GM12891 (cell line): ENCODE data around the gene PRCD.
"Not testable (repeated sequence)": the region's sequence is repeated elsewhere in the genome, so short reads cannot be mapped to it uniquely, and the experiment has no call there.

Source experiments
- PAX5 ChIP-seq: IDR thresholded peaks from 2 replicates; pipeline ENCODE4 v1.6.1; 2011; ENCODE audit warnings: low read length, moderate library complexity, mild to moderate bottlenecking; ENCODE audit not compliant: insufficient read depth, severe bottlenecking
- POLR2A ChIP-seq: IDR thresholded peaks from 2 replicates; pipeline ENCODE4 v1.6.1; 2011; ENCODE audit warnings: low read depth, low read length, control low read depth
- POLR2AphosphoS5 ChIP-seq: IDR thresholded peaks from 2 replicates; pipeline ENCODE4 v1.6.1; 2011; ENCODE audit warnings: low read depth, low read length, control low read depth
- POU2F2 ChIP-seq: IDR thresholded peaks from 2 replicates; pipeline ENCODE4 v1.6.1; 2011; ENCODE audit warnings: low read depth, mild to moderate bottlenecking, control low read depth, low read length, moderate library complexity
- SPI1 ChIP-seq: IDR thresholded peaks from 2 replicates; pipeline ENCODE4 v1.6.1; 2011; ENCODE audit warnings: low read depth, low read length, control low read depth
- TAF1 ChIP-seq: IDR thresholded peaks from 2 replicates; pipeline ENCODE4 v1.6.1; 2011; ENCODE audit warnings: low read depth, low read length, control low read depth

DNA sequence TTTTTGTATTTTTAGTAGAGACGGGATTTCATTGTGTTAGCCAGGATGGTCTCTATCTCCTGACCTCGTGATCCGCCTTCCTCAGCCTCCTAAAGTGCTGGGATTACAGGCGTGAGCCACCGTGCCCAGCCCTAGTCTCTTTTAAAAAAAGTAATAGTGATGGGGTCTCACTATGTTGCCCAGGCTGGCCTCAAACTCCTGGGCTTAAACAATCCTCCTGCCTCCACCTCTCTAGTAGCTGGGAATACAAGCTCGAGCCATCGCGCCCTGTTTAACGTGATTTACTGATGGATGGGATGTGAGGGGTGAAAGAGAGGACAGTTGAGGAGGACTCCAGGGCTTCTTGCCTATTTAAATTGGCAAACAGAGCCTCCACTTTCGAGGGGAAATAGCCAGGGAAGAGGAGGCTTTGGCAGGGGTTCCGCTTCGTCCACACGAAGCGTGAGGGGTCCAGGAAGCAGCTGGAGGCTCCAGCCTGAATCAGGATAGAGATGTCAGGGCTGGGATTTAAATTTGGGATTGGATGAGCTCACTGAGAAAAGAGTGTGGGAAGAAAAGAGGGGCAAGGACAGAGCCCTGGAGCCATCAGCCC is 31.3 kb upstream of the PRCD start:
- TF ChIP-seq POLR2AphosphoS5, POLR2A, TAF1, POU2F2, PAX5, SPI1: not testable (repeated sequence)
